ENCODE data around the gene ZNF526.

Gene ZNF526

DNA sequence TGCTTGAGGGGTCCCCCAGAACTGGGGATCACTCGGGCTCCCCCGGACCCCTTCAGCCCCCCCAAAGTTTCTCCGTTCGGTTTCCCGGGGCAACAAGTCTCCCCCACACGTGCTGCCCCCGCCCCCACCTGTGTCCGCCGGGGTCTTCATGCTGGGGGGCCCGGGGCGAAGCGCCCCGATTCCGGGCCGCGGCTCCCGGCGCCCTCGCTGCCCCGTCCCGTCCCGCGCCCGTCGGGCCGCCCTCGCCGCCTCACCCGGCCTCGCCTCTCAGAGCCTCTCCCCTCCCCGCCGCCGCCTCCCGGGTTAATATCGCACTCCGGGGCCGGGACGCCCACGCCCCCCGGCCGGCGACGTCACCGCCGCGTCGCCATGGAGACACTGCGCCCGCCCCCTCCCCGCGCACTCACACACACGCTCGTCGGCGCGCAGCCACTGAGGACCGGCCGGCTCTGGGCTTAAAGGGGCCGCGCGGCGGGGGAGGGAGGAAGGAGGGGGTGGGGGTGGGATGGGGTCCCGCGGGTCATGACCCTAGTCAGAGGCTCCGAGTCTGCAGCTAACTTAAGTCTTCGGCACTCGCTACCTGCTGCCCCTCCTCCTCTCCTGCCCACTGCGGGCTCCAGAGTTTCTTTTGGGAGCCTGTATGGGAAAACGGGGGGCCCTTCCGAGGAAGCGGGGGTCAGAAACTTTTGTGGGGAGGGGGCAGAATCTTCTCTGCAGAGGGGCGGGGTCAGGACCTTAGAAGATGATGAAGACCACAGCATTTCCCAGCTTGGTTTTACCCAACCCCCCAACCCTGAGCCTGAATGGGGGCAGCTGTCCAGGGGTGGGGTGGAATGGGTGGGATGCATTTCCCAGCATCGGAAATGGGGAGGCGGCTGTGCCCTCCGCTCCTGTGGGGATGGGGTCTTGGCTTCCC is 35.0 kb downstream of the ZNF526 start, which contains the start of gene ERF (continued):
- TF ChIP-seq ZNF76 (tag by site-specific recombination; IDR thresholded peaks at IDR 0.05; ENCODE audit: borderline replicate concordance, low read depth) (no peak), ZNF623 (tag by site-specific recombination; IDR thresholded peaks at IDR 0.05) (no peak), ZNF221 (tag by site-specific recombination; IDR thresholded peaks at IDR 0.05; ENCODE audit: borderline replicate concordance) (no peak), ZFP41 (tag by site-specific recombination; IDR thresholded peaks at IDR 0.05; ENCODE audit: borderline replicate concordance) (no peak), ZNF707 (tag by site-specific recombination; IDR thresholded peaks at IDR 0.05) (no peak), KLF7 (tag by site-specific recombination; IDR thresholded peaks at IDR 0.05; ENCODE audit: borderline replicate concordance) (no peak), ZNF174 (tag by site-specific recombination; IDR thresholded peaks at IDR 0.05) (no peak; the same call in 1 of the 2 replicates), ZNF184 (tag by site-specific recombination; IDR thresholded peaks at IDR 0.05) (no peak), ZNF202 (tag by site-specific recombination; IDR thresholded peaks at IDR 0.05; ENCODE audit: borderline replicate concordance) (no peak), ZNF776 (tag by site-specific recombination; IDR thresholded peaks at IDR 0.05; ENCODE audit: borderline replicate concordance) (no peak), KLF8 (tag by site-specific recombination; IDR thresholded peaks at IDR 0.05) (peak; percentile 67; the same call in 1 of the 2 replicates), ZNF529 (tag by site-specific recombination; IDR thresholded peaks at IDR 0.05; ENCODE audit: insufficient replicate concordance) (no peak), ZNF621 (tag by site-specific recombination; IDR thresholded peaks at IDR 0.05) (no peak), KLF1 (tag by site-specific recombination; IDR thresholded peaks at IDR 0.05) (peak; percentile 65; the same call in 1 of the 2 replicates), ZFP37 (tag by site-specific recombination; IDR thresholded peaks at IDR 0.05) (peak; percentile 10; the same call in 1 of the 2 replicates), ZNF473 (tag by site-specific recombination; IDR thresholded peaks at IDR 0.05) (no peak), ZNF248 (tag by site-specific recombination; IDR thresholded peaks at IDR 0.05) (no peak), ZNF140 (tag by site-specific recombination; IDR thresholded peaks at IDR 0.05) (no peak), KLF9 (tag by site-specific recombination; IDR thresholded peaks at IDR 0.05; ENCODE audit: low read depth) (peak; percentile 82), SETDB1 (IDR thresholded peaks at IDR 0.05; ENCODE audit: insufficient read length, low read length) (no peak)
- TF ChIP-seq, protein P1, sequence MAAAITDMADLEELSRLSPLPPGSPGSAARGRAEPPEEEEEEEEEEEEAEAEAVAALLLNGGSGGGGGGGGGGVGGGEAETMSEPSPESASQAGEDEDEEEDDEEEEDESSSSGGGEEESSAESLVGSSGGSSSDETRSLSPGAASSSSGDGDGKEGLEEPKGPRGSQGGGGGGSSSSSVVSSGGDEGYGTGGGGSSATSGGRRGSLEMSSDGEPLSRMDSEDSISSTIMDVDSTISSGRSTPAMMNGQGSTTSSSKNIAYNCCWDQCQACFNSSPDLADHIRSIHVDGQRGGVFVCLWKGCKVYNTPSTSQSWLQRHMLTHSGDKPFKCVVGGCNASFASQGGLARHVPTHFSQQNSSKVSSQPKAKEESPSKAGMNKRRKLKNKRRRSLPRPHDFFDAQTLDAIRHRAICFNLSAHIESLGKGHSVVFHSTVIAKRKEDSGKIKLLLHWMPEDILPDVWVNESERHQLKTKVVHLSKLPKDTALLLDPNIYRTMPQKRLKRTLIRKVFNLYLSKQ (tag by site-specific recombination; IDR thresholded peaks at IDR 0.05; ENCODE audit: borderline replicate concordance), result no peak
- TF ChIP-seq, protein P2, sequence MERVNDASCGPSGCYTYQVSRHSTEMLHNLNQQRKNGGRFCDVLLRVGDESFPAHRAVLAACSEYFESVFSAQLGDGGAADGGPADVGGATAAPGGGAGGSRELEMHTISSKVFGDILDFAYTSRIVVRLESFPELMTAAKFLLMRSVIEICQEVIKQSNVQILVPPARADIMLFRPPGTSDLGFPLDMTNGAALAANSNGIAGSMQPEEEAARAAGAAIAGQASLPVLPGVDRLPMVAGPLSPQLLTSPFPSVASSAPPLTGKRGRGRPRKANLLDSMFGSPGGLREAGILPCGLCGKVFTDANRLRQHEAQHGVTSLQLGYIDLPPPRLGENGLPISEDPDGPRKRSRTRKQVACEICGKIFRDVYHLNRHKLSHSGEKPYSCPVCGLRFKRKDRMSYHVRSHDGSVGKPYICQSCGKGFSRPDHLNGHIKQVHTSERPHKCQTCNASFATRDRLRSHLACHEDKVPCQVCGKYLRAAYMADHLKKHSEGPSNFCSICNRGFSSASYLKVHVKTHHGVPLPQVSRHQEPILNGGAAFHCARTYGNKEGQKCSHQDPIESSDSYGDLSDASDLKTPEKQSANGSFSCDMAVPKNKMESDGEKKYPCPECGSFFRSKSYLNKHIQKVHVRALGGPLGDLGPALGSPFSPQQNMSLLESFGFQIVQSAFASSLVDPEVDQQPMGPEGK (tag by site-specific recombination; IDR thresholded peaks at IDR 0.05), result no peak; the same call in 1 of the 2 replicates
- TF ChIP-seq, protein P3, sequence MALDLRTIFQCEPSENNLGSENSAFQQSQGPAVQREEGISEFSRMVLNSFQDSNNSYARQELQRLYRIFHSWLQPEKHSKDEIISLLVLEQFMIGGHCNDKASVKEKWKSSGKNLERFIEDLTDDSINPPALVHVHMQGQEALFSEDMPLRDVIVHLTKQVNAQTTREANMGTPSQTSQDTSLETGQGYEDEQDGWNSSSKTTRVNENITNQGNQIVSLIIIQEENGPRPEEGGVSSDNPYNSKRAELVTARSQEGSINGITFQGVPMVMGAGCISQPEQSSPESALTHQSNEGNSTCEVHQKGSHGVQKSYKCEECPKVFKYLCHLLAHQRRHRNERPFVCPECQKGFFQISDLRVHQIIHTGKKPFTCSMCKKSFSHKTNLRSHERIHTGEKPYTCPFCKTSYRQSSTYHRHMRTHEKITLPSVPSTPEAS (tag by site-specific recombination; IDR thresholded peaks at IDR 0.05), result no peak
- TF ChIP-seq, protein P4, sequence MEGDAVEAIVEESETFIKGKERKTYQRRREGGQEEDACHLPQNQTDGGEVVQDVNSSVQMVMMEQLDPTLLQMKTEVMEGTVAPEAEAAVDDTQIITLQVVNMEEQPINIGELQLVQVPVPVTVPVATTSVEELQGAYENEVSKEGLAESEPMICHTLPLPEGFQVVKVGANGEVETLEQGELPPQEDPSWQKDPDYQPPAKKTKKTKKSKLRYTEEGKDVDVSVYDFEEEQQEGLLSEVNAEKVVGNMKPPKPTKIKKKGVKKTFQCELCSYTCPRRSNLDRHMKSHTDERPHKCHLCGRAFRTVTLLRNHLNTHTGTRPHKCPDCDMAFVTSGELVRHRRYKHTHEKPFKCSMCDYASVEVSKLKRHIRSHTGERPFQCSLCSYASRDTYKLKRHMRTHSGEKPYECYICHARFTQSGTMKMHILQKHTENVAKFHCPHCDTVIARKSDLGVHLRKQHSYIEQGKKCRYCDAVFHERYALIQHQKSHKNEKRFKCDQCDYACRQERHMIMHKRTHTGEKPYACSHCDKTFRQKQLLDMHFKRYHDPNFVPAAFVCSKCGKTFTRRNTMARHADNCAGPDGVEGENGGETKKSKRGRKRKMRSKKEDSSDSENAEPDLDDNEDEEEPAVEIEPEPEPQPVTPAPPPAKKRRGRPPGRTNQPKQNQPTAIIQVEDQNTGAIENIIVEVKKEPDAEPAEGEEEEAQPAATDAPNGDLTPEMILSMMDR (tag by site-specific recombination; IDR thresholded peaks at IDR 0.05), result no peak
- TF ChIP-seq, protein P5, sequence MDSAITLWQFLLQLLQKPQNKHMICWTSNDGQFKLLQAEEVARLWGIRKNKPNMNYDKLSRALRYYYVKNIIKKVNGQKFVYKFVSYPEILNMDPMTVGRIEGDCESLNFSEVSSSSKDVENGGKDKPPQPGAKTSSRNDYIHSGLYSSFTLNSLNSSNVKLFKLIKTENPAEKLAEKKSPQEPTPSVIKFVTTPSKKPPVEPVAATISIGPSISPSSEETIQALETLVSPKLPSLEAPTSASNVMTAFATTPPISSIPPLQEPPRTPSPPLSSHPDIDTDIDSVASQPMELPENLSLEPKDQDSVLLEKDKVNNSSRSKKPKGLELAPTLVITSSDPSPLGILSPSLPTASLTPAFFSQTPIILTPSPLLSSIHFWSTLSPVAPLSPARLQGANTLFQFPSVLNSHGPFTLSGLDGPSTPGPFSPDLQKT (IDR thresholded peaks at IDR 0.05; ENCODE audit: borderline replicate concordance, low read depth, low read length), result no peak
- TF ChIP-seq, protein P6, sequence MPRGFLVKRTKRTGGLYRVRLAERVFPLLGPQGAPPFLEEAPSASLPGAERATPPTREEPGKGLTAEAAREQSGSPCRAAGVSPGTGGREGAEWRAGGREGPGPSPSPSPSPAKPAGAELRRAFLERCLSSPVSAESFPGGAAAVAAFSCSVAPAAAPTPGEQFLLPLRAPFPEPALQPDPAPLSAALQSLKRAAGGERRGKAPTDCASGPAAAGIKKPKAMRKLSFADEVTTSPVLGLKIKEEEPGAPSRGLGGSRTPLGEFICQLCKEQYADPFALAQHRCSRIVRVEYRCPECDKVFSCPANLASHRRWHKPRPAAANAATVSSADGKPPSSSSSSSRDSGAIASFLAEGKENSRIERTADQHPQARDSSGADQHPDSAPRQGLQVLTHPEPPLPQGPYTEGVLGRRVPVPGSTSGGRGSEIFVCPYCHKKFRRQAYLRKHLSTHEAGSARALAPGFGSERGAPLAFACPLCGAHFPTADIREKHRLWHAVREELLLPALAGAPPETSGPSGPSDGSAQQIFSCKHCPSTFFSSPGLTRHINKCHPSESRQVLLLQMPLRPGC (tag by site-specific recombination; IDR thresholded peaks at IDR 0.05), result no peak
- TF ChIP-seq, protein P7, sequence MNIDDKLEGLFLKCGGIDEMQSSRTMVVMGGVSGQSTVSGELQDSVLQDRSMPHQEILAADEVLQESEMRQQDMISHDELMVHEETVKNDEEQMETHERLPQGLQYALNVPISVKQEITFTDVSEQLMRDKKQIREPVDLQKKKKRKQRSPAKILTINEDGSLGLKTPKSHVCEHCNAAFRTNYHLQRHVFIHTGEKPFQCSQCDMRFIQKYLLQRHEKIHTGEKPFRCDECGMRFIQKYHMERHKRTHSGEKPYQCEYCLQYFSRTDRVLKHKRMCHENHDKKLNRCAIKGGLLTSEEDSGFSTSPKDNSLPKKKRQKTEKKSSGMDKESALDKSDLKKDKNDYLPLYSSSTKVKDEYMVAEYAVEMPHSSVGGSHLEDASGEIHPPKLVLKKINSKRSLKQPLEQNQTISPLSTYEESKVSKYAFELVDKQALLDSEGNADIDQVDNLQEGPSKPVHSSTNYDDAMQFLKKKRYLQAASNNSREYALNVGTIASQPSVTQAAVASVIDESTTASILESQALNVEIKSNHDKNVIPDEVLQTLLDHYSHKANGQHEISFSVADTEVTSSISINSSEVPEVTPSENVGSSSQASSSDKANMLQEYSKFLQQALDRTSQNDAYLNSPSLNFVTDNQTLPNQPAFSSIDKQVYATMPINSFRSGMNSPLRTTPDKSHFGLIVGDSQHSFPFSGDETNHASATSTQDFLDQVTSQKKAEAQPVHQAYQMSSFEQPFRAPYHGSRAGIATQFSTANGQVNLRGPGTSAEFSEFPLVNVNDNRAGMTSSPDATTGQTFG (tag by site-specific recombination; IDR thresholded peaks at IDR 0.05; ENCODE audit: borderline replicate concordance), result no peak

Data from HEK293 (cell line).